ENCODE data around the gene DAAM1.

DNA sequence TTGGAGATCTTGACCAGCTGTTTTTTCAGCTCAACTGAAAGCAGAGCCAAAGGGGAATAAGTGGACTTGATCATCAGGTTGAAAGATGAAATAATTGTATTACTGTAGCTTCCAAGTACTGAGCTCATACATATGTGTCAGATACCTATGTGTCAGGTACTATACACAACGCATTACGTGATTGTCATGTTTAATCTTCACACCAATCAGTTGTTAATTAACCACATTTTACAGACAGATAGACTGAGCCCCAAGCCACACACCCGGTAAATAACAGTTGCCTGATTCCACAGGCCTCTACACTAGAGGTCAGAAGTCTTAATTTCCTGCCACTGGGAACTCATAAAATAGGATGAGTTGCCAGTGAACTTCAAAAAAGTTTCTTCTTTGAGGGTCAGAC is 148.2 kb downstream of the DAAM1 start:
- TF ChIP-seq, protein P1, sequence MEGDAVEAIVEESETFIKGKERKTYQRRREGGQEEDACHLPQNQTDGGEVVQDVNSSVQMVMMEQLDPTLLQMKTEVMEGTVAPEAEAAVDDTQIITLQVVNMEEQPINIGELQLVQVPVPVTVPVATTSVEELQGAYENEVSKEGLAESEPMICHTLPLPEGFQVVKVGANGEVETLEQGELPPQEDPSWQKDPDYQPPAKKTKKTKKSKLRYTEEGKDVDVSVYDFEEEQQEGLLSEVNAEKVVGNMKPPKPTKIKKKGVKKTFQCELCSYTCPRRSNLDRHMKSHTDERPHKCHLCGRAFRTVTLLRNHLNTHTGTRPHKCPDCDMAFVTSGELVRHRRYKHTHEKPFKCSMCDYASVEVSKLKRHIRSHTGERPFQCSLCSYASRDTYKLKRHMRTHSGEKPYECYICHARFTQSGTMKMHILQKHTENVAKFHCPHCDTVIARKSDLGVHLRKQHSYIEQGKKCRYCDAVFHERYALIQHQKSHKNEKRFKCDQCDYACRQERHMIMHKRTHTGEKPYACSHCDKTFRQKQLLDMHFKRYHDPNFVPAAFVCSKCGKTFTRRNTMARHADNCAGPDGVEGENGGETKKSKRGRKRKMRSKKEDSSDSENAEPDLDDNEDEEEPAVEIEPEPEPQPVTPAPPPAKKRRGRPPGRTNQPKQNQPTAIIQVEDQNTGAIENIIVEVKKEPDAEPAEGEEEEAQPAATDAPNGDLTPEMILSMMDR (IDR thresholded peaks at IDR 0.05), result no peak
- no peak for TF ChIP-seq EZH2 (IDR thresholded peaks at IDR 0.05; ENCODE audit: borderline replicate concordance, insufficient read depth, low read depth, low read length, poor library complexity, severe bottlenecking)
